ENCODE measurements around the gene LEMD2. TPM values are rescaled to one million over a fixed set of nuclear protein-coding genes. Genes with fewer than 3 reads are reported as not detected.
"Not testable (repeated sequence)": the region's sequence is repeated elsewhere in the genome, so short reads cannot be mapped to it uniquely, and the experiment has no call there.

The LEMD2 gene
- total and polyA plus RNA-seq, 9 of the 15 experiments (the other 6 are each of a cell fraction or from before 2014, with no cell fraction given) = 0.32 to 46.3 (median 30.8) TPM

- peak; percentile 57; the same call in 1 of the 2 replicates for TF ChIP-seq ZBTB40 (IDR thresholded peaks at IDR 0.05)
- BruUV-seq (replicated peaks); H3K4me2 ChIP-seq (ENCODE audit: insufficient read depth, low read length); ATAC-seq; H3K9ac ChIP-seq (ENCODE audit: insufficient read depth in 1 of 2, low read depth in 2 of 2, low read length in 2 of 2); CTCF ChIA-PET (ENCODE audit: low intra/inter-chr PET ratio); H3K79me2 ChIP-seq (ENCODE audit: control insufficient read depth, insufficient read depth, low read length); in situ Hi-C loops (cut with MboI); FAIRE-seq; H3K36me3 ChIP-seq (ENCODE audit: control insufficient read depth, insufficient read depth, low read length); intact Hi-C loops (cut with micrococcal nuclease); POLR2A ChIA-PET; H3K27ac ChIP-seq (ENCODE audit: extremely low read depth, low read depth, low read length); DNase-seq (ENCODE audit: extremely low read depth in 1 of 4, low spot score in 3 of 4); H4K20me1 ChIP-seq (replicated peaks; ENCODE audit: control insufficient read depth, insufficient read depth, low read length); H3K9me1 ChIP-seq (ENCODE audit: control insufficient read depth, insufficient read depth, low read length); H2AFZ ChIP-seq (ENCODE audit: low read depth, low read length); H3K9me3 ChIP-seq (replicated peaks; ENCODE audit: control insufficient read depth, insufficient read depth, low read depth, low read length); H3K4me3 ChIP-seq; TF ChIP-seq ZBTB40 (CRISPR knock-in tag; IDR thresholded peaks at IDR 0.05): not testable (repeated sequence)
- Histone ChIP-seq H3K4me1 (replicated peaks in 1 of 2; ENCODE audit: control insufficient read depth in 2 of 2, insufficient read depth in 2 of 2, low read length in 2 of 2) (peaks cover 7 to 20% of the 10 kb centered on the region in 2 experiments; a peak in 4 of 5 replicates), H3K27me3 (ENCODE audit: control insufficient read depth in 2 of 2, insufficient read depth in 2 of 2, low read length in 2 of 2) (peaks cover 22 to 35% of the 10 kb centered on the region in 2 experiments)
- WGBS (ENCODE audit: insufficient coverage, low coverage, missing lambda C conversion rate) = 13% methylated on average over 4 of the region's 5 CpGs
These were observed 42.8 kb upstream of the LEMD2 start for GRCh38 chr6:33831725-33832124.

Data from K562 (cell line).